GM21717 (cell line): Measurements from ENCODE around the gene MAP7D2.
A peak's percentile ranks its signal among the peaks of the same experiment; 100 is the strongest.
"Not testable (repeated sequence)": the region's sequence is repeated elsewhere in the genome, so short reads cannot be mapped to it uniquely, and the experiment has no call there.

Experiments used
- ATAC-seq: cut with Tn5 transposase; IDR thresholded peaks from one replicate; pipeline ENCODE4 v1.9.1; 2021; ENCODE audit warnings: mild to moderate bottlenecking, moderate library complexity; ENCODE audit not compliant: unreplicated experiment

The MAP7D2 gene

GRCh38 chrX:20116577-20117240 is at the start of gene MAP7D2:
MAP7D2 (minus strand) TSS chrX:20116907; CDS start chrX:20116879, 28 bp downstream.
- ATAC-seq = no peak

- ATAC-seq = not testable (repeated sequence)
These were observed 45.8 kb upstream of the MAP7D2 start for GRCh38 chrX:20162516-20162915.

- no peak for ATAC-seq
These were observed 43.2 kb upstream of the MAP7D2 start for GRCh38 chrX:20159797-20160385.

GRCh38 chrX:20151689-20152088 is 35.0 kb upstream of the MAP7D2 start:
- ATAC-seq = no peak

- ATAC-seq = no peak
These were observed 32.6 kb upstream of the MAP7D2 start for GRCh38 chrX:20149326-20149725.

- ATAC-seq = no peak
These were observed 30.9 kb upstream of the MAP7D2 start for GRCh38 chrX:20147561-20147960.

- ATAC-seq = no peak
These were observed 27.8 kb upstream of the MAP7D2 start for GRCh38 chrX:20144491-20144890.

- ATAC-seq = no peak
These were observed 26.9 kb upstream of the MAP7D2 start for GRCh38 chrX:20143561-20143960.

GRCh38 chrX:20143111-20143510 is 26.4 kb upstream of the MAP7D2 start:
- no peak for ATAC-seq

GRCh38 chrX:20141281-20142220 is 24.8 kb upstream of the MAP7D2 start, which contains the start of gene EIF1AX:
EIF1AX (minus strand) TSS chrX:20141838; CDS start chrX:20141640, 198 bp downstream.
- peak; percentile 99 for ATAC-seq

GRCh38 chrX:20140420-20140819 is 23.7 kb upstream of the MAP7D2 start:
- ATAC-seq = no peak

- no peak for ATAC-seq
These were observed 23.3 kb upstream of the MAP7D2 start for GRCh38 chrX:20139966-20140365.

- no peak for ATAC-seq
These were observed 19.2 kb upstream of the MAP7D2 start for GRCh38 chrX:20135944-20136343.

- no peak for ATAC-seq
These were observed 16.0 kb upstream of the MAP7D2 start for GRCh38 chrX:20132666-20133065.

GRCh38 chrX:20130357-20130756 is 13.7 kb upstream of the MAP7D2 start:
- ATAC-seq = no peak

GRCh38 chrX:20129547-20129946 is 12.8 kb upstream of the MAP7D2 start:
- no peak for ATAC-seq

GRCh38 chrX:20128670-20129069 is 12.0 kb upstream of the MAP7D2 start:
- no peak for ATAC-seq

GRCh38 chrX:20127440-20127839 is 10.7 kb upstream of the MAP7D2 start:
- ATAC-seq = not testable (repeated sequence)

GRCh38 chrX:20126833-20127232 is 10.1 kb upstream of the MAP7D2 start:
- not testable (repeated sequence) for ATAC-seq

GRCh38 chrX:20124964-20125363 is 8.3 kb upstream of the MAP7D2 start:
- ATAC-seq = no peak

- no peak for ATAC-seq
These were observed 1.5 kb upstream of the MAP7D2 start for GRCh38 chrX:20118065-20118824.
